ENCODE measurements around the gene NLGN1. TPM values are rescaled to one million over a fixed set of nuclear protein-coding genes. Genes with fewer than 3 reads are reported as not detected.

Gene NLGN1
- total and polyA plus RNA-seq, 2 of the 13 experiments (the other 11 are each of a cell fraction or from before 2014, with no cell fraction given) = not detected

DNA sequence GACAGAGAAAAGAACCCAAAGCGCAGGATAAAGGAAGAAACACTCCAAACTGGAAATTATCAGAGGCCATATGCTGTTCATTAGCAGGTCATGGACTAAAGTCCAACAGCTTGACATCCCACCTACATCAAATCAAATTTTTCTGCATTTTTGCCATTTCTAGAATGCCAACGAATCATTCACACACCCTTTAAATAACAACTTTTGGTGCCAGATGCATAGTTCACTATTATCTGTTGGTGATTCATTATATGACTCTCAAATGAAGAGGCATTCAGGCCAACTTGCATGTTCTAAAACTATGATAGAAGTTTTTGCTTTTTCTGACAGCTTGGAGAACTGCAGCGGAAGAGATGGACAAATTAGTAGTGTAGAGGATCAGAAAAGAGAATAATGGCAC is 931.8 kb downstream of the NLGN1 start:
- H3K36me3 ChIP-seq (replicated peaks in 1 of 2; ENCODE audit: control insufficient read depth in 1 of 2, insufficient read depth in 2 of 2, low read length in 2 of 2) = no peaks in the 10 kb centered on the region
- FAIRE-seq = no peak
- no TSS peak for BruUV-seq (replicated peaks)

More for the DNA sequence above, 931.8 kb downstream of the NLGN1 start:
- no peak overlapping the region for H3K4me3 ChIP-seq (replicated peaks in 1 of 3; ENCODE audit: insufficient read depth in 1 of 3, low read depth in 2 of 3, low read length in 3 of 3)
- TF ChIP-seq, protein P1, sequence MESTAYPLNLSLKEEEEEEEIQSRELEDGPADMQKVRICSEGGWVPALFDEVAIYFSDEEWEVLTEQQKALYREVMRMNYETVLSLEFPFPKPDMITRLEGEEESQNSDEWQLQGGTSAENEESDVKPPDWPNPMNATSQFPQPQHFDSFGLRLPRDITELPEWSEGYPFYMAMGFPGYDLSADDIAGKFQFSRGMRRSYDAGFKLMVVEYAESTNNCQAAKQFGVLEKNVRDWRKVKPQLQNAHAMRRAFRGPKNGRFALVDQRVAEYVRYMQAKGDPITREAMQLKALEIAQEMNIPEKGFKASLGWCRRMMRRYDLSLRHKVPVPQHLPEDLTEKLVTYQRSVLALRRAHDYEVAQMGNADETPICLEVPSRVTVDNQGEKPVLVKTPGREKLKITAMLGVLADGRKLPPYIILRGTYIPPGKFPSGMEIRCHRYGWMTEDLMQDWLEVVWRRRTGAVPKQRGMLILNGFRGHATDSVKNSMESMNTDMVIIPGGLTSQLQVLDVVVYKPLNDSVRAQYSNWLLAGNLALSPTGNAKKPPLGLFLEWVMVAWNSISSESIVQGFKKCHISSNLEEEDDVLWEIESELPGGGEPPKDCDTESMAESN (CRISPR knock-in tag; conservative IDR thresholded peaks at IDR 0.05) = no peak
- TF ChIP-seq, protein P2, sequence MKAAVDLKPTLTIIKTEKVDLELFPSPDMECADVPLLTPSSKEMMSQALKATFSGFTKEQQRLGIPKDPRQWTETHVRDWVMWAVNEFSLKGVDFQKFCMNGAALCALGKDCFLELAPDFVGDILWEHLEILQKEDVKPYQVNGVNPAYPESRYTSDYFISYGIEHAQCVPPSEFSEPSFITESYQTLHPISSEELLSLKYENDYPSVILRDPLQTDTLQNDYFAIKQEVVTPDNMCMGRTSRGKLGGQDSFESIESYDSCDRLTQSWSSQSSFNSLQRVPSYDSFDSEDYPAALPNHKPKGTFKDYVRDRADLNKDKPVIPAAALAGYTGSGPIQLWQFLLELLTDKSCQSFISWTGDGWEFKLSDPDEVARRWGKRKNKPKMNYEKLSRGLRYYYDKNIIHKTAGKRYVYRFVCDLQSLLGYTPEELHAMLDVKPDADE (CRISPR knock-in tag; IDR thresholded peaks at IDR 0.05) = no peak
- TF ChIP-seq HOXA5 (CRISPR knock-in tag; IDR thresholded peaks at IDR 0.05) (no peak), HNRNPLL (IDR thresholded peaks at IDR 0.05; ENCODE audit: low read depth, low read length, poor library complexity, severe bottlenecking) (no peak), KLF11 (CRISPR knock-in tag; IDR thresholded peaks at IDR 0.05) (no peak), RELA (CRISPR knock-in tag; IDR thresholded peaks at IDR 0.05) (no peak), HIVEP1 (CRISPR knock-in tag; IDR thresholded peaks at IDR 0.05) (no peak), LCORL (IDR thresholded peaks at IDR 0.05) (no peak), LCORL (CRISPR knock-in tag; IDR thresholded peaks at IDR 0.05) (no peak), MIXL1 (CRISPR knock-in tag; IDR thresholded peaks at IDR 0.05) (no peak), ETV6 (CRISPR knock-in tag; conservative IDR thresholded peaks at IDR 0.05) (no peak), ZNF615 (CRISPR knock-in tag; IDR thresholded peaks at IDR 0.05; ENCODE audit: borderline replicate concordance) (no peak)
- TF ChIP-seq, protein P3, sequence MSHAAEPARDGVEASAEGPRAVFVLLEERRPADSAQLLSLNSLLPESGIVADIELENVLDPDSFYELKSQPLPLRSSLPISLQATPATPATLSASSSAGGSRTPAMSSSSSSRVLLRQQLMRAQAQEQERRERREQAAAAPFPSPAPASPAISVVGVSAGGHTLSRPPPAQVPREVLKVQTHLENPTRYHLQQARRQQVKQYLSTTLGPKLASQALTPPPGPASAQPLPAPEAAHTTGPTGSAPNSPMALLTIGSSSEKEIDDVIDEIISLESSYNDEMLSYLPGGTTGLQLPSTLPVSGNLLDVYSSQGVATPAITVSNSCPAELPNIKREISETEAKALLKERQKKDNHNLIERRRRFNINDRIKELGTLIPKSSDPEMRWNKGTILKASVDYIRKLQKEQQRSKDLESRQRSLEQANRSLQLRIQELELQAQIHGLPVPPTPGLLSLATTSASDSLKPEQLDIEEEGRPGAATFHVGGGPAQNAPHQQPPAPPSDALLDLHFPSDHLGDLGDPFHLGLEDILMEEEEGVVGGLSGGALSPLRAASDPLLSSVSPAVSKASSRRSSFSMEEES (CRISPR knock-in tag; IDR thresholded peaks at IDR 0.05) = no peak
- H3K4me2 ChIP-seq (ENCODE audit: low read depth, low read length) = no peak overlapping the region
- H3K79me2 ChIP-seq (ENCODE audit: insufficient read depth, low read length) = no peaks in the 10 kb centered on the region
- POLR2A ChIA-PET = no interaction called here
- H3K9me3 ChIP-seq (ENCODE audit: low read length) = no peaks in the 10 kb centered on the region; the same call in none of the 2 replicates
- no peaks in the 10 kb centered on the region for H4K20me1 ChIP-seq (ENCODE audit: insufficient read depth, low read length)
- intact Hi-C loops (cut with micrococcal nuclease; ENCODE audit: unreplicated experiment) = no loop called here
- in situ Hi-C loops (cut with HindIII; ENCODE audit: extremely low pct_ligation_motif_present, low pct_unique_long_range_greater_than_20kb) = no loop called here
- no peak overlapping the region for H3K9ac ChIP-seq (ENCODE audit: insufficient read depth, low read depth, low read length)
- no peaks in the 10 kb centered on the region for H3K27me3 ChIP-seq (ENCODE audit: control insufficient read depth in 1 of 2, insufficient read depth in 2 of 2, low read length in 2 of 2)
- H3K4me1 ChIP-seq (ENCODE audit: insufficient read depth, low read length) = no peaks in the 10 kb centered on the region
- H3K27ac ChIP-seq (ENCODE audit: extremely low read length, insufficient read depth, low read length) = no peak overlapping the region
- WGBS (ENCODE audit: low lambda C conversion rate) = 46% methylated on average over 3 of the region's 3 CpGs
- no peak for DNase-seq (ENCODE audit: low spot score)
- no peak for ATAC-seq
- CTCF ChIA-PET (ENCODE audit: low intra/inter-chr PET ratio, low total read pairs) = no interaction called here
- no peak overlapping the region for H2AFZ ChIP-seq (ENCODE audit: low read length)
